CD8-positive, alpha-beta memory T cell (primary cell): Measurements from ENCODE around the gene S100A6. TPM values are rescaled to one million over a fixed set of nuclear protein-coding genes. Genes with fewer than 3 reads are reported as not detected.
A peak's percentile ranks its signal among the peaks of the same experiment; 100 is the strongest.
"Not testable (repeated sequence)": the region's sequence is repeated elsewhere in the genome, so short reads cannot be mapped to it uniquely, and the experiment has no call there.

ENCODE experiments used
- CTCF ChIA-PET: fragments of 350-600 bp; sonication (Branson Sonifier 250); formaldehyde crosslinking; loops from one replicate; lab custom pipeline; 2021; ENCODE audit warnings: antibody characterized with exemption; lab: Charles Lee
- POLR2A ChIA-PET: fragments of 350-600 bp; sonication (Branson Sonifier 250); formaldehyde crosslinking; loops from one replicate; lab custom pipeline; 2021; ENCODE audit warnings: antibody characterized with exemption; lab: Charles Lee
- DNase-seq, 5 donors: peaks; one replicate each; pipeline versions ENCODE4 v3.0.0 to v3.0.0-alpha.2; 2020 to 2022; ENCODE audit warnings: mixed read lengths in 1 of 5
- H3K27ac ChIP-seq: one replicate; pipeline ENCODE4 v1.7.0; 2013; ENCODE audit warnings: low read depth, mild to moderate bottlenecking, low read length, moderate library complexity
- H3K27me3 ChIP-seq: 2 replicates; pipeline ENCODE4 v1.7.0; 2013; ENCODE audit warnings: low read length, mild to moderate bottlenecking; ENCODE audit not compliant: insufficient read depth, poor library complexity, severe bottlenecking
- H3K36me3 ChIP-seq: 2 replicates; pipeline ENCODE4 v1.7.0; 2013; ENCODE audit warnings: mild to moderate bottlenecking, low read length, moderate library complexity; ENCODE audit not compliant: insufficient read depth
- H3K4me1 ChIP-seq: 2 replicates; pipeline ENCODE4 v1.7.0; 2013; ENCODE audit warnings: mild to moderate bottlenecking, low read length, moderate library complexity; ENCODE audit not compliant: insufficient read depth
- H3K4me3 ChIP-seq: 2 replicates; pipeline ENCODE4 v1.7.0; 2013; ENCODE audit warnings: mild to moderate bottlenecking, low read length
- H3K9me3 ChIP-seq: 2 replicates; pipeline ENCODE4 v1.7.0; 2013; ENCODE audit warnings: mild to moderate bottlenecking, low read length
- H3K27ac Mint-ChIP-seq, 8 donors: one replicate each; pipeline ENCODE4 v1.8.0; 2020 to 2021; ENCODE audit warnings: mixed read lengths in 8 of 8, mild to moderate bottlenecking in 6 of 8, inconsistent platforms in 3 of 8, moderate library complexity in 3 of 8
- H3K27me3 Mint-ChIP-seq, 2 donors: one replicate each; pipeline ENCODE4 v1.8.0; 2020 to 2021; ENCODE audit warnings: mixed read lengths in 2 of 2, mild to moderate bottlenecking in 1 of 2, moderate library complexity in 1 of 2
- H3K36me3 Mint-ChIP-seq, 3 donors: one replicate each; pipeline ENCODE4 v1.8.0; 2020 to 2021; ENCODE audit warnings: mixed read lengths in 3 of 3, inconsistent platforms in 1 of 3, mild to moderate bottlenecking in 1 of 3
- H3K4me1 Mint-ChIP-seq, 3 donors: one replicate each; pipeline ENCODE4 v1.8.0; 2020 to 2021; ENCODE audit warnings: mixed read lengths in 3 of 3, inconsistent platforms in 1 of 3, mild to moderate bottlenecking in 1 of 3
- H3K4me3 Mint-ChIP-seq, 7 donors: one replicate each; pipeline ENCODE4 v1.8.0; 2020 to 2021; ENCODE audit warnings: mixed read lengths in 7 of 7, mild to moderate bottlenecking in 6 of 7, moderate library complexity in 4 of 7, inconsistent platforms in 2 of 7
- H3K9me3 Mint-ChIP-seq, 5 donors: one replicate each; pipeline ENCODE4 v1.8.0; 2020 to 2022; ENCODE audit warnings: mixed read lengths in 5 of 5, mild to moderate bottlenecking in 3 of 5, moderate library complexity in 2 of 5, inconsistent platforms in 1 of 5
- polyA plus RNA-seq: library from polyadenylated mRNA; unstranded; fragments of 300-500 nt; fragmentation: Illumina TruSeq; gene quantifications from one replicate; pipeline ENCODE4 v1.2.3, GENCODE V29; 2021
- total RNA-seq, 2 experiments: library from RNA; stranded (reverse); gene quantifications; one replicate each; pipeline ENCODE4 v1.2.3, GENCODE V29; 2021

Gene S100A6
- total and polyA plus RNA-seq, 3 experiments from 2014 or later: 244 to 892 (median 254) TPM

DNA sequence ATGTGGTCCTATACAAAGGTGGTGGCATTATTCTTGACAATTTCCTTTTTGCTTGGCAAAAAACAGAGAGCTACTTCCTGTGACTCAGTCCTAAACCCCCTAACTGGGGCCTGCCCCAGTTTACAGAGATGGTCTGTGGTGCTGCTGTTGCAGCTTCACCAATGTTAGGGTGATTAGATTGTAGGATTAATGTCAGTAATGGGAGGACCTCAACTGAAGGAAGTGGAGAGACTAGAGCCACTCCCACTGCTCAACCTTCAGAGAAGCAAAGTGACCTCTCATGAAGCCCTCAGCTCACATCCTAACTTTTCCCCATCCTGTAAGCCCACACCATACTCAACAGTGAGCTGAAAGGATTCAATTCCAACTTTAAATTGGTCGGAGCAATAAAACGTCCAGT, 3.6 kb downstream of the S100A6 start:
- Histone ChIP-seq H3K27ac (no peak overlapping the region), H3K4me3 (no peak overlapping the region), H3K4me1 (peaks cover 58% of the 10 kb centered on the region), H3K9me3 (no peaks in the 10 kb centered on the region), H3K27me3 (no peaks in the 10 kb centered on the region), H3K36me3 (no peaks in the 10 kb centered on the region)
- H3K27ac Mint-ChIP-seq: peak overlapping the region; percentile 94 to 100 (median 96)
- peaks cover 61 to 69% (median 66%) of the 10 kb centered on the region in 3 donors for H3K4me1 Mint-ChIP-seq
- peak; percentile 25 to 72 (median 41) for DNase-seq
- ChIA-PET CTCF (interaction anchor here (0.8 to 6.5 kb wide), 17 partner anchors 8 to 102 kb away, joined by 3 to 125 read pairs (median 10); partner anchors contain the start of genes CHTOP, S100A3, S100A4 and S100A5), POLR2A (interaction anchor here (0.5 to 6.8 kb wide), 9 partner anchors 8 to 458 kb away, joined by 3 to 121 read pairs (median 5); partner anchors contain the start of genes CHTOP, RPS27, S100A4 and S100A5)
- peaks cover 0 to 1% (median 0%) of the 10 kb centered on the region in 5 donors for H3K9me3 Mint-ChIP-seq
- H3K4me3 Mint-ChIP-seq: peak overlapping the region; percentile 87 to 98 (median 96)
- H3K27me3 Mint-ChIP-seq: peaks cover 0 to 1% of the 10 kb centered on the region in 2 donors
- H3K36me3 Mint-ChIP-seq: peaks cover 0 to 27% (median 7%) of the 10 kb centered on the region in 3 donors

DNA sequence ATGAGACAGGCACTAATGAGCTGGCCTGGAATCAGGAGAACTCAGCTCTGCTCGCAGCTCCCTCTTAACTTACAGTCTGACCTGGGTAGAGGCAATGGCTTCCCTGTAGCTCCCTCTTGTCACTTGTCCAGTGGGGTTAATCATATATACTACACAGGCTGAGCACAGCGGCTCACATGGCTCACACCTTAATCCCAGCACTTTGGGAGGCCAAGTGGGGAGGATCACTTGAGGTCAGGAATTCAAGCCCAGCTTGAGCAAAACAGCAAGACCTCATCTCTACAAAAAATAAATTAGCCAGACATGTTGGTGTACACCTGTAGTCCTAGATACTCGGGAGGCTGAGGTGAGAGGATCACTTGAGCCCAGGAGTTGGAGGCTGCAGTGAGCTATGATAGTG, 4.2 kb downstream of the S100A6 start:
- ChIA-PET POLR2A (interaction anchor here (0.5 to 6.8 kb wide), 8 partner anchors 9 to 459 kb away, joined by 3 to 121 read pairs (median 6); partner anchors contain the start of genes CHTOP, RPS27, S100A4 and S100A5), CTCF (interaction anchor here (1.2 to 6.5 kb wide), 12 partner anchors 10 to 101 kb away, joined by 5 to 125 read pairs (median 20); partner anchors contain the start of genes S100A3, S100A4 and S100A5)
- Histone ChIP-seq H3K9me3 (no peaks in the 10 kb centered on the region), H3K27me3 (no peaks in the 10 kb centered on the region), H3K36me3 (no peaks in the 10 kb centered on the region), H3K27ac (no peak overlapping the region), H3K4me1 (peaks cover 53% of the 10 kb centered on the region), H3K4me3 (no peak overlapping the region)
- Mint-ChIP-seq H3K4me1 (peaks cover 56 to 63% (median 61%) of the 10 kb centered on the region in 3 donors), H3K4me3 (peak overlapping the region in 4 of 7 donors; percentile 29 to 87 (median 44)), H3K9me3 (peaks cover 0 to 1% (median 0%) of the 10 kb centered on the region in 5 donors), H3K27me3 (peaks cover 0 to 1% of the 10 kb centered on the region in 2 donors), H3K27ac (peak overlapping the region; percentile 78 to 100 (median 96)), H3K36me3 (peaks cover 0 to 27% (median 7%) of the 10 kb centered on the region in 3 donors)
- no peak for DNase-seq

DNA sequence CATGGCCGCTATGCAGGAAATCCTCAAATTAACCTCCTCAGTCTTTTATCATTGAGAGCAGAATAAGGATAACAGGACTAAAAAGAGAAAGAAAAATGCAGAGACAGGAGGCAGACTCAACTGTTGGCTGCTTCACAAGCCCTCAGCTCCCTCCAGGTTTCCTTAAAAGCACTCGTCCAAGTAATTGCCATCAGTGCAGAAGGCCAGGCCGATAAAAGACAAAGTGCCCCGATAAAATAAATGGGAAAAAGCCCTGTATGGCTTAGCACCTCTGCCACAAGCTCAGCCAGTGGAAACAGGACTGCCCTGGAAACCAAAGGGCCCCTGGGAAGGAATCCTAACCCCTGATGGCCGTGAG, 8.1 kb downstream of the S100A6 start:
- Histone ChIP-seq H3K27me3 (no peaks in the 10 kb centered on the region), H3K9me3 (no peaks in the 10 kb centered on the region), H3K36me3 (no peaks in the 10 kb centered on the region), H3K4me1 (peaks cover 20% of the 10 kb centered on the region), H3K4me3 (no peak overlapping the region), H3K27ac (no peak overlapping the region)
- H3K4me1 Mint-ChIP-seq: peaks cover 26 to 28% (median 27%) of the 10 kb centered on the region in 3 donors
- peak overlapping the region in 4 of 8 donors; percentile 17 to 77 (median 44) for H3K27ac Mint-ChIP-seq
- no peaks in the 10 kb centered on the region for H3K27me3 Mint-ChIP-seq
- H3K36me3 Mint-ChIP-seq: peaks cover 0 to 3% (median 0%) of the 10 kb centered on the region in 3 donors
- ChIA-PET CTCF (interaction anchor here (1.8 kb wide), 1 partner anchor 17 kb away, joined by 4 read pairs; no protein-coding TSS in a partner anchor), POLR2A (no interaction called here)
- no peak overlapping the region for H3K4me3 Mint-ChIP-seq
- DNase-seq: no peak
- H3K9me3 Mint-ChIP-seq: no peaks in the 10 kb centered on the region

DNA sequence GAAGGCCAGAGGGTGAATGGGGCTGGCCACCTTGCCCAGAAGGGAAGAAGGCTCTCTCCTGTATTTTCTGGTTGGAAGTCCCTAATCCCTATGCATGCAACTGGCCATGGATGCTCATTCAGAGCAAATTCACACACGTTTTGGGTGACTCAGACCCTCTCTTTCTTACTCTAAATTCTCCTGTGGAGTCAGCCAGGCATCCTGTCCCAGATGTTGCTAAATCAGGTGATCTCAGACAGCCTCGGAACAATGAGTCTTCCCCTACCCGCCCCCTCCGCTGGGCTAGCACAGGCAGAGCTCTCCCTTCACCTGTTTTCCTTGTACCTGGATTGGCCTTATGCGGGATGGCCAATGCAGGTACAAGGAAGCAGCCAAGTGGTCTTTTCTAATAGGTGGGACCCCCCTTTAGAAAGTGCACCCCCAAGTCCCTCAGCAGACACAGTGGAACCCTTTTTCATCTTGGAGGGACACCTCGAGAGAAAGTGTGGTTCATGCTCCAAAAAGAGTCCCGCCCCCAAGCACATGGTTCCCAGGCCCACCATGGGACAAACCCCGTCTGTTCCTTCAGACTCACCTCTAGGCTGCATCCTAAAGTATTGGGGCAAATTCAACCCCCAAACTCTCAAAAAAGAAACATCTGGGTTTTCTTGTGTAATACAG, 8.6 kb downstream of the S100A6 start:
- POLR2A ChIA-PET: no interaction called here
- peak overlapping the region in 5 of 8 donors; percentile 17 to 77 (median 56) for H3K27ac Mint-ChIP-seq
- DNase-seq: peak in 1 of 5 donors; percentile 18
- Histone ChIP-seq H3K27ac (no peak overlapping the region), H3K4me3 (no peak overlapping the region), H3K27me3 (no peaks in the 10 kb centered on the region), H3K4me1 (peaks cover 15% of the 10 kb centered on the region), H3K36me3 (no peaks in the 10 kb centered on the region), H3K9me3 (no peaks in the 10 kb centered on the region)
- no peak overlapping the region for H3K4me3 Mint-ChIP-seq
- CTCF ChIA-PET: interaction anchor here (1.8 kb wide), 1 partner anchor 16 kb away, joined by 4 read pairs; no protein-coding TSS in a partner anchor
- H3K36me3 Mint-ChIP-seq: peaks cover 0 to 5% (median 0%) of the 10 kb centered on the region in 3 donors
- H3K27me3 Mint-ChIP-seq: no peaks in the 10 kb centered on the region
- H3K9me3 Mint-ChIP-seq: no peaks in the 10 kb centered on the region
- peaks cover 26 to 28% (median 26%) of the 10 kb centered on the region in 3 donors for H3K4me1 Mint-ChIP-seq

DNA sequence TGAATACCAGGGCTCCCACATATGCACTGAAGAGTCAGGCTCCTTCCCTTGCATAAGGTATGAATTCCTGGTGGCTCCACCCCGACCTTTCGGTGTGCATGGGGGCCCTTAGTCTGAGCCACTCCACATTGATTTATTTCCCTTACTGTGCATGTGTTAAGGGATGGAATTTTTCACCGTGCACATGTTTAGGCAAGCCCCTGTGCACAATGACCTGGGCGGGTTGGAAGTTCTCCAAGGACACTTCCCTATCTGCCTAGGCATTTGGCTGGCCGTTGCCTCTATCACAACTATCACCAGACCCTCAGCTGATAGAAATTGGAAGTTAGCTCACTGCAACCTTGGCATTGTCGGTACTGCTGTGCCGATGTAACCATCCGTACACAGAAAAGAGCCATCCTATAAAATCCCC, 9.7 kb downstream of the S100A6 start:
- Histone ChIP-seq H3K4me3 (no peak overlapping the region), H3K4me1 (peaks cover 4% of the 10 kb centered on the region), H3K36me3 (no peaks in the 10 kb centered on the region), H3K27ac (no peak overlapping the region), H3K9me3 (no peaks in the 10 kb centered on the region), H3K27me3 (no peaks in the 10 kb centered on the region)
- Mint-ChIP-seq H3K36me3 (peaks cover 0 to 5% (median 0%) of the 10 kb centered on the region in 3 donors), H3K9me3 (no peaks in the 10 kb centered on the region), H3K4me1 (peaks cover 16 to 19% (median 16%) of the 10 kb centered on the region in 3 donors), H3K4me3 (no peak overlapping the region), H3K27me3 (no peaks in the 10 kb centered on the region), H3K27ac (peak overlapping the region in 1 of 8 donors; percentile 17)
- peak in 1 of 5 donors; percentile 19 for DNase-seq
- ChIA-PET CTCF (interaction anchor here (1.2 to 2.6 kb wide), 2 partner anchors 9 to 42 kb away, joined by 3 to 11 read pairs; no protein-coding TSS in a partner anchor), POLR2A (no interaction called here)

DNA sequence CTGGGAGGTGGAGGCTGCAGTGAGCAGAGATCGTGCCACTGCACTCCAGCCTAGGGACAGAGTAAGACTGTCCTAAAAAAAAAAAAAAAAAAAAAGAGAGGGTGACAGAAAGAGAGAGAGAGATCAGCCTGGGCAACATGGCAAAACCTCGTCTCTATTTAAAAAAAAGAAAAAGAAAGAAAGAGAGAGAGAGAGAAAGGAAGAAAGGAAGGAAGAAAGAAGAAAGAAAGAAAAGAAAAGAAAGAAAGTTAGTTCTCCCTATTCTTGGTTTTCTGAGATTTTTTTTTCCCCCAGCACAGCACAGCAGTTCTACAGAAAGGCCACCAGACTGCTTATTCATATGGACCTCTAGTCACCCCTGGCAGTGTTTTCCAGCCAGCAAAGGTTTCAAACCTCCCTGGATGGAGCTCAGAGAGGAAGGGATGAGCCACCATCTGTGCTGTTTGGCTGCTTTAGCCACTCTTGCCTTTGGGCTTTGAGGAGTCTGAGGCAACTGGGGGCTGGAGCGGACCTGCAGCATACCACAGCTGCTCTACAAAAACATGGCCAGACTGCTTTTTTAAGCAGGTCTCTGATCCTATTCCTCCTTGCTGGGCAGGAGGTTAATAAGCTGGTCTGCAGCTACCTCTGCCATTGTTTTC, 10.6 kb downstream of the S100A6 start:
- peaks cover 0 to 5% (median 0%) of the 10 kb centered on the region in 3 donors for H3K36me3 Mint-ChIP-seq
- H3K27me3 Mint-ChIP-seq: peaks cover 0 to 2% of the 10 kb centered on the region in 2 donors
- H3K9me3 Mint-ChIP-seq: no peaks in the 10 kb centered on the region
- no peak overlapping the region for H3K4me3 ChIP-seq
- H3K27me3 ChIP-seq: no peaks in the 10 kb centered on the region
- no peaks in the 10 kb centered on the region for H3K36me3 ChIP-seq
- DNase-seq: no peak
- CTCF ChIA-PET: interaction anchor here (1.1 to 2.6 kb wide), 4 partner anchors 8 to 43 kb away, joined by 3 to 11 read pairs (median 4); partner anchors contain the start of gene S100A6
- peak overlapping the region in 2 of 8 donors; percentile 43 to 74 for H3K27ac Mint-ChIP-seq
- no peak overlapping the region for H3K4me3 Mint-ChIP-seq
- H3K9me3 ChIP-seq: no peaks in the 10 kb centered on the region
- POLR2A ChIA-PET: no interaction called here
- no peaks in the 10 kb centered on the region for H3K4me1 ChIP-seq
- peaks cover 11 to 13% (median 11%) of the 10 kb centered on the region in 3 donors for H3K4me1 Mint-ChIP-seq
- H3K27ac ChIP-seq: no peak overlapping the region

DNA sequence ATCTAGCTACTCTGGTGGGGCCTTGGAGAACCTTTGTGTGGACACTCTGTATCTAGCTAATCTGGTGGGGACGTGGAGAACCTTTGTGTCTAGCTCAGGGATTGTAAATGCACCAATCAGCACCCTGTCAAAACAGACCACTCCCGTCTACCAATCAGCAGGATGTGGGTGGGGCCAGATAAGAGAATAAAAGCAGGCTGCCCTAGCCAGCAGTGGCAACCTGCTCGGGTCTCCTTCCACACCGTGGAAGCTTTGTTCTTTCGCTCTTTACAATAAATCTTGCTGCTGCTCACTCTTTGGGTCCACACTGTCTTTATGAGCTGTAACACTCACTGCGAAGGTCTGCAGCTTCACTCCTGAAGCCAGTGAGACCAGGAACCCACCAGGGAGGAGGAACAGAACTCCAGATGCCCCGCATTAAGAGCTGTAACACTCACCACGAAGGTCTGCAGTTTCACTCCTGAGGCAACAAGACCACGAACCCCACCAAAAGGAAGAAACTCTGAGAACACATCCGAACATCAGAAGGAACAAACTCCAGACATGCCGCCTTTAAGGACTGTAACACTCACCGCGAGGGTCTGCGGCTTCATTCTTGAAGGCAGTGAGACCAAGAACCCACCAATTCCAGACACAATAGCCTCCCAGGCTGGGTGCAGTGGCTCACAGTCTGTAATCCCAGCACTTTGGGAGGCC, 13.3 kb downstream of the S100A6 start:
- POLR2A ChIA-PET: interaction anchor here (1.1 kb wide), 1 partner anchor 10 kb away, joined by 3 read pairs; no protein-coding TSS in a partner anchor
- peak overlapping the region in 5 of 8 donors; percentile 35 to 83 (median 67) for H3K27ac Mint-ChIP-seq
- H3K27ac ChIP-seq, H3K36me3 Mint-ChIP-seq, DNase-seq, H3K4me1 ChIP-seq, H3K27me3 ChIP-seq, H3K27me3 Mint-ChIP-seq, H3K9me3 ChIP-seq, H3K9me3 Mint-ChIP-seq, H3K4me1 Mint-ChIP-seq, H3K4me3 ChIP-seq, H3K36me3 ChIP-seq: not testable (repeated sequence)
- CTCF ChIA-PET: interaction anchor here (3.8 to 4.2 kb wide), 2 partner anchors 10 to 12 kb away, joined by 27 to 31 read pairs; no protein-coding TSS in a partner anchor
- H3K4me3 Mint-ChIP-seq: peak overlapping the region in 2 of 7 donors; percentile 40 to 51
